GM23338 (cell line): ENCODE measurements around the gene SYNE4. TPM values are rescaled to one million over a fixed set of nuclear protein-coding genes. Genes with fewer than 3 reads are reported as not detected.

Experiments used
- ATAC-seq: fragments of 200-7000 bp; cut with Tn5 transposase; 3 replicates; pipeline ENCODE4 v1.9.1; 2020
- DNase-seq: peaks from one replicate; pipeline ENCODE4 v3.0.0-alpha.2; 2015; ENCODE audit warnings: low spot score
- H2AFZ ChIP-seq: fragments of 200-600 bp; sonication (generic); 2 replicates; pipeline ENCODE4 v1.8.0; 2016; ENCODE audit warnings: antibody characterized with exemption, mild to moderate bottlenecking, moderate library complexity
- H3F3A ChIP-seq: fragments of 200-600 bp; sonication (generic); replicated peaks from 2 replicates; pipeline ENCODE4 v1.8.0; 2017; ENCODE audit warnings: antibody characterized with exemption, mixed run types, low read depth
- H3K27ac ChIP-seq: fragments of 200-600 bp; sonication (generic); 2 replicates; pipeline ENCODE4 v1.6.1; 2016; ENCODE audit warnings: low read depth
- H3K27me3 ChIP-seq: fragments of 200-600 bp; sonication (generic); 2 replicates; pipeline ENCODE4 v1.8.0; 2016; ENCODE audit warnings: mild to moderate bottlenecking, mixed run types, moderate library complexity; ENCODE audit not compliant: insufficient read depth
- H3K36me3 ChIP-seq: fragments of 200-600 bp; sonication (generic); 2 replicates; pipeline ENCODE4 v1.8.0; 2016; ENCODE audit warnings: mild to moderate bottlenecking; ENCODE audit not compliant: insufficient read depth
- H3K4me1 ChIP-seq: fragments of 200-600 bp; sonication (generic); 2 replicates; pipeline ENCODE4 v1.8.0; 2016; ENCODE audit warnings: mild to moderate bottlenecking, moderate library complexity; ENCODE audit not compliant: insufficient read depth
- H3K4me2 ChIP-seq: fragments of 200-600 bp; sonication (generic); 2 replicates; pipeline ENCODE4 v1.7.1; 2017; ENCODE audit warnings: mixed run types
- H3K4me3 ChIP-seq: fragments of 200-600 bp; sonication (generic); 2 replicates; pipeline ENCODE4 v1.6.1; 2016; ENCODE audit warnings: mixed run types
- H3K79me2 ChIP-seq: fragments of 200-600 bp; sonication (generic); replicated peaks from 2 replicates; pipeline ENCODE4 v1.8.0; 2017; ENCODE audit warnings: mild to moderate bottlenecking; ENCODE audit not compliant: insufficient read depth
- H3K9me2 ChIP-seq: fragments of 200-600 bp; sonication (generic); 2 replicates; pipeline ENCODE4 v1.8.0; 2017; ENCODE audit not compliant: insufficient read depth
- H4K20me1 ChIP-seq: fragments of 200-600 bp; sonication (generic); replicated peaks from 2 replicates; pipeline ENCODE4 v1.8.0; 2017; ENCODE audit warnings: mild to moderate bottlenecking; ENCODE audit not compliant: insufficient read depth
- H3K27ac Mint-ChIP-seq: 2 replicates; pipeline ENCODE4 v1.8.0; 2020; ENCODE audit warnings: inconsistent platforms, mild to moderate bottlenecking, moderate library complexity, mixed read lengths
- H3K27me3 Mint-ChIP-seq: 3 replicates; pipeline ENCODE4 v1.8.0; 2022; ENCODE audit warnings: low read depth, mild to moderate bottlenecking, moderate library complexity, mixed read lengths, inconsistent platforms; ENCODE audit not compliant: insufficient read depth, poor library complexity
- H3K36me3 Mint-ChIP-seq: 3 replicates; pipeline ENCODE4 v1.8.0; 2021; ENCODE audit warnings: low read depth, mild to moderate bottlenecking, inconsistent platforms, moderate library complexity, mixed read lengths
- H3K4me1 Mint-ChIP-seq: 3 replicates; pipeline ENCODE4 v1.8.0; 2020; ENCODE audit warnings: mild to moderate bottlenecking, inconsistent platforms, mixed read lengths
- H3K4me3 Mint-ChIP-seq: 3 replicates; pipeline ENCODE4 v1.8.0; 2021; ENCODE audit warnings: moderate library complexity, mild to moderate bottlenecking, inconsistent platforms, mixed read lengths
- H3K9me3 Mint-ChIP-seq: 3 replicates; pipeline ENCODE4 v1.8.0; 2020; ENCODE audit warnings: moderate library complexity, mild to moderate bottlenecking, inconsistent platforms, mixed read lengths
- CREB1 ChIP-seq: fragments of 250-450 bp; sonication (Bioruptor Pico); IDR thresholded peaks from 2 replicates; pipeline ENCODE4 v1.5.0; 2020; ENCODE audit warnings: low read depth, mild to moderate bottlenecking, moderate library complexity
- ETS1 ChIP-seq: IDR thresholded peaks from 2 replicates; pipeline ENCODE4 v1.6.1; 2016; ENCODE audit warnings: antibody characterized with exemption
- EZH2 ChIP-seq: fragments of 200-600 bp; sonication (generic); IDR thresholded peaks from one replicate; pipeline ENCODE4 v1.8.0; 2017; ENCODE audit warnings: antibody characterized with exemption, mild to moderate bottlenecking, low read depth; ENCODE audit not compliant: unreplicated experiment
- EZH2phosphoT487 ChIP-seq: fragments of 200-600 bp; sonication (generic); IDR thresholded peaks from one replicate; pipeline ENCODE4 v1.8.1; 2018; ENCODE audit warnings: antibody characterized with exemption; ENCODE audit not compliant: unreplicated experiment
- JUNB ChIP-seq: IDR thresholded peaks from one replicate; pipeline ENCODE4 v1.6.1; 2016; ENCODE audit warnings: antibody characterized with exemption; ENCODE audit not compliant: unreplicated experiment
- NANOG ChIP-seq: IDR thresholded peaks from 2 replicates; pipeline ENCODE4 v1.6.1; 2016; ENCODE audit warnings: antibody characterized with exemption, borderline replicate concordance
- POLR2AphosphoS5 ChIP-seq: IDR thresholded peaks from 2 replicates; pipeline ENCODE4 v1.6.1; 2016; ENCODE audit warnings: antibody characterized with exemption, low read depth
- REST ChIP-seq: IDR thresholded peaks from one replicate; pipeline ENCODE4 v1.6.1; 2018; ENCODE audit warnings: antibody characterized with exemption; ENCODE audit not compliant: unreplicated experiment
- STAT1 ChIP-seq: IDR thresholded peaks from one replicate; pipeline ENCODE4 v1.6.1; 2016; ENCODE audit warnings: antibody characterized with exemption; ENCODE audit not compliant: unreplicated experiment
- ZNF114 ChIP-seq: fragments of 250-450 bp; sonication (Bioruptor Pico); IDR thresholded peaks from 2 replicates; pipeline ENCODE4 v1.5.0; 2020; ENCODE audit warnings: mild to moderate bottlenecking, moderate library complexity
- ZNF331 ChIP-seq: fragments of 250-450 bp; sonication (Bioruptor Pico); IDR thresholded peaks from 2 replicates; pipeline ENCODE4 v1.5.0; 2020; ENCODE audit warnings: low read depth, mild to moderate bottlenecking, moderate library complexity
- polyA plus RNA-seq: library from polyadenylated mRNA; unstranded; fragments of >200 nt; fragmentation: Nextera tagmentation; extraction: Ambion mirVana; gene quantifications from 2 replicates; pipeline ENCODE4 v1.2.1, GENCODE V29; 2016
- total RNA-seq: library from RNA; depleted of rRNA; stranded (reverse); fragments of >200 nt; shearing (Covaris generic); gene quantifications from 2 replicates; pipeline ENCODE4 v1.2.3, GENCODE V29; 2014
- TF ChIP-seq, protein P1 (sequence below), 2 experiments: fragments of 200-600 bp in 1 of 2; sonication (generic) in 1 of 2; conservative IDR thresholded peaks; 2 replicates each; pipeline versions ENCODE4 v1.5.1 to v1.6.1; 2016 to 2017; ENCODE audit warnings: antibody characterized with exemption in 2 of 2, low read depth in 2 of 2, mild to moderate bottlenecking in 2 of 2, moderate library complexity in 1 of 2

SYNE4 gene
- total and polyA plus RNA-seq, 2 experiments from 2014 or later = 26.1 to 49.8 TPM

- TF ChIP-seq ETS1 = no peak
- TF ChIP-seq, protein P1, sequence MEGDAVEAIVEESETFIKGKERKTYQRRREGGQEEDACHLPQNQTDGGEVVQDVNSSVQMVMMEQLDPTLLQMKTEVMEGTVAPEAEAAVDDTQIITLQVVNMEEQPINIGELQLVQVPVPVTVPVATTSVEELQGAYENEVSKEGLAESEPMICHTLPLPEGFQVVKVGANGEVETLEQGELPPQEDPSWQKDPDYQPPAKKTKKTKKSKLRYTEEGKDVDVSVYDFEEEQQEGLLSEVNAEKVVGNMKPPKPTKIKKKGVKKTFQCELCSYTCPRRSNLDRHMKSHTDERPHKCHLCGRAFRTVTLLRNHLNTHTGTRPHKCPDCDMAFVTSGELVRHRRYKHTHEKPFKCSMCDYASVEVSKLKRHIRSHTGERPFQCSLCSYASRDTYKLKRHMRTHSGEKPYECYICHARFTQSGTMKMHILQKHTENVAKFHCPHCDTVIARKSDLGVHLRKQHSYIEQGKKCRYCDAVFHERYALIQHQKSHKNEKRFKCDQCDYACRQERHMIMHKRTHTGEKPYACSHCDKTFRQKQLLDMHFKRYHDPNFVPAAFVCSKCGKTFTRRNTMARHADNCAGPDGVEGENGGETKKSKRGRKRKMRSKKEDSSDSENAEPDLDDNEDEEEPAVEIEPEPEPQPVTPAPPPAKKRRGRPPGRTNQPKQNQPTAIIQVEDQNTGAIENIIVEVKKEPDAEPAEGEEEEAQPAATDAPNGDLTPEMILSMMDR (conservative IDR thresholded peaks at IDR 0.05; ENCODE audit: low read depth in 2 of 2) = no peak
- TF ChIP-seq EZH2 = no peak
- TF ChIP-seq CREB1 (CRISPR knock-in tag) = no peak
- TF ChIP-seq ZNF114 (CRISPR knock-in tag) = no peak
- TF ChIP-seq JUNB = no peak
- no peak for TF ChIP-seq ZNF331 (CRISPR knock-in tag)
- no peak for TF ChIP-seq EZH2phosphoT487
These were observed 19.9 kb upstream of the SYNE4 start (continued) for GRCh38 chr19:36028313-36029041.

GRCh38 chr19:36027696-36028095 lies 19.1 kb upstream of the SYNE4 start:
- H3K27ac ChIP-seq = no peak overlapping the region
- no peak overlapping the region for H3K4me3 ChIP-seq
- no peak overlapping the region for H3K4me2 ChIP-seq
- H3F3A ChIP-seq = 0 out of 2 replicates have a peak, but pooled peaks cover 3% of the 10 kb centered on the region
- Mint-ChIP-seq H3K36me3 (peaks cover 13% of the 10 kb centered on the region), H3K9me3 (no peaks in the 10 kb centered on the region), H3K27ac (no peak overlapping the region), H3K4me3 (no peak overlapping the region), H3K4me1 (peaks cover 2% of the 10 kb centered on the region; the same call in 1 of the 3 replicates), H3K27me3 (peaks cover 7% of the 10 kb centered on the region)
- no peak overlapping the region for H2AFZ ChIP-seq
- H3K4me1 ChIP-seq = no peaks in the 10 kb centered on the region
- H3K79me2 ChIP-seq = no peaks in the 10 kb centered on the region
- DNase-seq = no peak
- no peaks in the 10 kb centered on the region for H3K9me2 ChIP-seq
- no peaks in the 10 kb centered on the region for H3K27me3 ChIP-seq
- H3K36me3 ChIP-seq = no peaks in the 10 kb centered on the region
- ATAC-seq = no peak
- no peaks in the 10 kb centered on the region; the same call in none of the 2 replicates for H4K20me1 ChIP-seq
- TF ChIP-seq STAT1 (no peak), NANOG (no peak), REST (no peak), POLR2AphosphoS5 (no peak), ZNF331 (CRISPR knock-in tag) (no peak), EZH2phosphoT487 (no peak), JUNB (no peak), EZH2 (no peak), ETS1 (no peak), CREB1 (CRISPR knock-in tag) (no peak)
